MCF 10A (cell line): Measurements from ENCODE around the gene COLEC12. TPM values are rescaled to one million over a fixed set of nuclear protein-coding genes. Genes with fewer than 3 reads are reported as not detected.

Source experiments
- BruUV-seq: library from RNA; stranded (reverse); fragments of 400-500 nt; replicated peaks from 2 replicates; lab custom pipeline; 2021; lab: Mats Ljungman, UMichigan
- CTCF ChIA-PET: fragments of 300-600 bp; sonication (Branson Sonifier 250); formaldehyde crosslinking; extraction: SDS; loops from one replicate; lab custom pipeline; 2021; ENCODE audit warnings: antibody characterized with exemption, inconsistent platforms; lab: Yijun Ruan, JAX
- POLR2A ChIA-PET: fragments of 300-600, 350-650 bp; sonication (Branson Sonifier 250); formaldehyde crosslinking; extraction: SDS; loops from one replicate; lab custom pipeline; 2020; ENCODE audit warnings: antibody characterized with exemption, inconsistent platforms; lab: Yijun Ruan, JAX
- DNase-seq: peaks from one replicate; pipeline ENCODE4 v3.0.0-alpha.2; 2018; ENCODE audit not compliant: unreplicated experiment
- H3K27ac Mint-ChIP-seq: one replicate; pipeline ENCODE4 v1.8.0; 2022; ENCODE audit warnings: mild to moderate bottlenecking, low read depth, mixed read lengths; ENCODE audit not compliant: unreplicated experiment
- H3K27me3 Mint-ChIP-seq: one replicate; pipeline ENCODE4 v1.8.0; 2022; ENCODE audit warnings: mixed read lengths; ENCODE audit not compliant: insufficient read depth, unreplicated experiment
- H3K36me3 Mint-ChIP-seq: one replicate; pipeline ENCODE4 v1.8.0; 2022; ENCODE audit warnings: mild to moderate bottlenecking, moderate library complexity, mixed read lengths; ENCODE audit not compliant: insufficient read depth, unreplicated experiment
- H3K4me1 Mint-ChIP-seq: one replicate; pipeline ENCODE4 v1.8.0; 2022; ENCODE audit warnings: mixed read lengths; ENCODE audit not compliant: insufficient read depth, unreplicated experiment
- H3K4me3 Mint-ChIP-seq: one replicate; pipeline ENCODE4 v1.8.0; 2022; ENCODE audit warnings: mild to moderate bottlenecking, moderate library complexity, mixed read lengths; ENCODE audit not compliant: unreplicated experiment
- H3K9me3 Mint-ChIP-seq: one replicate; pipeline ENCODE4 v1.8.0; 2022; ENCODE audit warnings: mixed read lengths; ENCODE audit not compliant: unreplicated experiment
- intact Hi-C: fragments of 100-400 bp; cut with micrococcal nuclease; formaldehyde crosslinking; loops from 2 replicates; pipeline ENCODE4 v1.14.1; 2022
- total RNA-seq: library from RNA; stranded (reverse); gene quantifications from 2 replicates; pipeline ENCODE4 v1.2.3, GENCODE V29; 2022
- TF ChIP-seq, protein P1 (sequence below): fragments of 200-600 bp; IDR thresholded peaks from one replicate; pipeline ENCODE4 v1.8.0; 2022; ENCODE audit warnings: antibody characterized with exemption, mild to moderate bottlenecking; ENCODE audit not compliant: unreplicated experiment

The COLEC12 gene
- total RNA-seq, 1 experiment from 2014 or later: 0.05 TPM

DNA sequence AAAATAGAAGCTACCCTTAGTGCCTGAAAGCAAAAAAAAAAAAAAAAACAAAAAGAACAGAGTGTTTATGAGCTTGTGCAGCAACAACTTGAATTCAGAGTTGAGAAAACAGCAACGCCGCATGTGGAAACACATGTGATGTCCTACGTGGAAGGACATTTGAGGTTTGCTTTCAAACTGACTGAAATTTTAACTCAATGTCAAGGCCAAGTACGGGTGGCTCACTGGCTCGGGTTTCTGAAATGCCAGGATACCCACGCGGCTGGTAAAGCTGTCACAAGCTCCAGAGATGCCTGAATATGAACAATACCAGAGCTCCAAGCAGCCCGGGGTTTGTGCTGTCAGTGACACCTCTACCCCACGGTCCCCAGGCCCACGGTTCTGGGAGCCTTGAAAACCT lies 160.5 kb downstream of the COLEC12 start:
- no TSS peak for BruUV-seq
- no peak for DNase-seq
- TF ChIP-seq, protein P1, sequence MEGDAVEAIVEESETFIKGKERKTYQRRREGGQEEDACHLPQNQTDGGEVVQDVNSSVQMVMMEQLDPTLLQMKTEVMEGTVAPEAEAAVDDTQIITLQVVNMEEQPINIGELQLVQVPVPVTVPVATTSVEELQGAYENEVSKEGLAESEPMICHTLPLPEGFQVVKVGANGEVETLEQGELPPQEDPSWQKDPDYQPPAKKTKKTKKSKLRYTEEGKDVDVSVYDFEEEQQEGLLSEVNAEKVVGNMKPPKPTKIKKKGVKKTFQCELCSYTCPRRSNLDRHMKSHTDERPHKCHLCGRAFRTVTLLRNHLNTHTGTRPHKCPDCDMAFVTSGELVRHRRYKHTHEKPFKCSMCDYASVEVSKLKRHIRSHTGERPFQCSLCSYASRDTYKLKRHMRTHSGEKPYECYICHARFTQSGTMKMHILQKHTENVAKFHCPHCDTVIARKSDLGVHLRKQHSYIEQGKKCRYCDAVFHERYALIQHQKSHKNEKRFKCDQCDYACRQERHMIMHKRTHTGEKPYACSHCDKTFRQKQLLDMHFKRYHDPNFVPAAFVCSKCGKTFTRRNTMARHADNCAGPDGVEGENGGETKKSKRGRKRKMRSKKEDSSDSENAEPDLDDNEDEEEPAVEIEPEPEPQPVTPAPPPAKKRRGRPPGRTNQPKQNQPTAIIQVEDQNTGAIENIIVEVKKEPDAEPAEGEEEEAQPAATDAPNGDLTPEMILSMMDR: no peak
- H3K27ac Mint-ChIP-seq: no peak overlapping the region
- no peaks in the 10 kb centered on the region for H3K4me1 Mint-ChIP-seq
- ChIA-PET CTCF (interaction anchor here (0.7 to 1.1 kb wide), 3 partner anchors 107 to 499 kb away, joined by 3 read pairs; no protein-coding TSS in a partner anchor), POLR2A (no interaction called here)
- peaks cover 31% of the 10 kb centered on the region for H3K9me3 Mint-ChIP-seq
- intact Hi-C loops: no loop called here
- no peak overlapping the region for H3K4me3 Mint-ChIP-seq
- peaks cover 11% of the 10 kb centered on the region for H3K27me3 Mint-ChIP-seq
- H3K36me3 Mint-ChIP-seq: no peaks in the 10 kb centered on the region

DNA sequence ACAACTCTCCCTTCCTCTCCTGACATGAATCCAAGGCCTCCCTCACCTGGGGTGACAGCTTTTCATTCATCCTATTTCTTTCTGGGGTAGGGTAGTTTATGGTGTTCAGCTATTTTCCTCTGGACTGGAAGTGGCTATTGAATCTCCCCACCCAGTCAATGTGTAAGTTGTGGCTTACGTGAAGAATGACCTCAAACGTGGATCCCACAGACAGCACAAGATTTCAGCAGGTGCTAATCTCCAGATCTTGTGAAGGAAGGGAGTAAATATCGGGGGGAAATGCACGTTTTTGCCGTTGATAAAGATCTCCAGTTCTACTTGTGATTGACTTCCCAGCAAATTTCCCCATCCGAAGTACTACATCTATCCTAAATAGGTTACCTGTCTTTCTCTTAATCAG lies 161.3 kb downstream of the COLEC12 start:
- TF ChIP-seq, protein P1: no peak
- Mint-ChIP-seq H3K36me3 (no peaks in the 10 kb centered on the region), H3K9me3 (peaks cover 24% of the 10 kb centered on the region), H3K27me3 (peaks cover 11% of the 10 kb centered on the region), H3K27ac (no peak overlapping the region), H3K4me1 (no peaks in the 10 kb centered on the region), H3K4me3 (no peak overlapping the region)
- CTCF ChIA-PET: interaction anchor here (1.1 kb wide), 1 partner anchor 285 kb away, joined by 3 read pairs; no protein-coding TSS in a partner anchor
- no TSS peak for BruUV-seq
- intact Hi-C loops: no loop called here
- POLR2A ChIA-PET: no interaction called here
- no peak for DNase-seq

- POLR2A ChIA-PET: no interaction called here
- no TSS peak for BruUV-seq
- Mint-ChIP-seq H3K4me3 (no peak overlapping the region), H3K36me3 (no peaks in the 10 kb centered on the region), H3K27me3 (peaks cover 11% of the 10 kb centered on the region), H3K27ac (no peak overlapping the region), H3K9me3 (peaks cover 18% of the 10 kb centered on the region), H3K4me1 (no peaks in the 10 kb centered on the region)
- CTCF ChIA-PET: no interaction called here
- intact Hi-C loops: no loop called here
- no peak for DNase-seq
- TF ChIP-seq, protein P1: no peak
Measured at GRCh38 chr18:336713-337112, 163.8 kb downstream of the COLEC12 start.

DNA sequence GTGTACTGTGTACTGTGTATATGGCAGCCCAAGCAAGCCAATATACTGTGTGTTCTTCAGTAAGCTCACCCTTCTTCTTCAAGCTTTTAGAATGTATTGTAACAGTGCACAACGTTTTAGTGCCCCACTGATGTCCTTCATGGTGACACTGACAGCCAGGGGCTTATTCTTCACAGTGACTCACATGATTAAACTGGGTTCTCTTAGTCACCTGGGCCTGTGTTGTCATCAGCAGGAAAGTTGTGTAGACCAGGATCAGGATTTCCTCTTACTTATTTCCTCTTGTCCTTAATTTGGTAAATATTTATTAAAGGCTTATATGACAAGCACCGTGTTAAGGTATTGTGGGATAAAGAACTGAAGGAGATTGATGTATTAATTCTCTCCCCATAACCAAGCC lies 164.8 kb downstream of the COLEC12 start:
- intact Hi-C loops: no loop called here
- POLR2A ChIA-PET: no interaction called here

More for the DNA sequence above, 164.8 kb downstream of the COLEC12 start:
- no TSS peak for BruUV-seq
- H3K4me1 Mint-ChIP-seq: no peaks in the 10 kb centered on the region
- no peaks in the 10 kb centered on the region for H3K36me3 Mint-ChIP-seq
- H3K27me3 Mint-ChIP-seq: peaks cover 11% of the 10 kb centered on the region
- H3K9me3 Mint-ChIP-seq: peaks cover 18% of the 10 kb centered on the region
- TF ChIP-seq, protein P1: no peak
- CTCF ChIA-PET: interaction anchor here (0.7 kb wide), 1 partner anchor 337 kb away, joined by 3 read pairs; no protein-coding TSS in a partner anchor
- DNase-seq: no peak
- no peak overlapping the region for H3K4me3 Mint-ChIP-seq
- H3K27ac Mint-ChIP-seq: no peak overlapping the region
